ENCODE measurements around the gene NEURL1B. TPM values are rescaled to one million over a fixed set of nuclear protein-coding genes. Genes with fewer than 3 reads are reported as not detected.

Gene NEURL1B
- polyA plus RNA-seq, 1 donor (not counting 4 experiments of a cell fraction or from before 2014, with no cell fraction given), result 0.43 TPM

- Histone ChIP-seq H3K9me1 (ENCODE audit: control insufficient read depth, extremely low read depth, insufficient read depth, low read length) (no peaks in the 10 kb centered on the region), H3K4me2 (ENCODE audit: control insufficient read depth, extremely low read depth, insufficient read depth, low read depth, low read length) (no peak overlapping the region), H3K36me3 (ENCODE audit: control insufficient read depth in 2 of 2, extremely low read depth in 1 of 2, insufficient read depth in 2 of 2, low read length in 2 of 2) (no peaks in the 10 kb centered on the region), H3K4me3 (ENCODE audit: control insufficient read depth in 2 of 3, extremely low read depth in 1 of 3, insufficient read depth in 2 of 3, low read depth in 1 of 3, low read length in 3 of 3) (no peak overlapping the region), H3K9me3 (ENCODE audit: control insufficient read depth, low read depth, low read length) (no peaks in the 10 kb centered on the region), H3K79me2 (ENCODE audit: control insufficient read depth, insufficient read depth, low read length) (no peaks in the 10 kb centered on the region), H3K27ac (ENCODE audit: control insufficient read depth, insufficient read depth, low read length) (no peak overlapping the region), H3K4me1 (ENCODE audit: control insufficient read depth, extremely low read depth, insufficient read depth, low read length) (peaks cover 14% of the 10 kb centered on the region), H3K27me3 (ENCODE audit: control insufficient read depth, extremely low read depth, insufficient read depth, low read length) (peaks cover 5% of the 10 kb centered on the region), H3K9ac (ENCODE audit: control insufficient read depth, extremely low read depth, insufficient read depth, low read length) (no peak overlapping the region), H4K20me1 (ENCODE audit: control insufficient read depth, extremely low read depth, insufficient read depth, low read length) (no peaks in the 10 kb centered on the region), H2AFZ (ENCODE audit: control insufficient read depth, low read length) (no peak overlapping the region)
- TF ChIP-seq EZH2 (IDR thresholded peaks at IDR 0.05; ENCODE audit: low read length), result no peak
- TF ChIP-seq, protein P1, sequence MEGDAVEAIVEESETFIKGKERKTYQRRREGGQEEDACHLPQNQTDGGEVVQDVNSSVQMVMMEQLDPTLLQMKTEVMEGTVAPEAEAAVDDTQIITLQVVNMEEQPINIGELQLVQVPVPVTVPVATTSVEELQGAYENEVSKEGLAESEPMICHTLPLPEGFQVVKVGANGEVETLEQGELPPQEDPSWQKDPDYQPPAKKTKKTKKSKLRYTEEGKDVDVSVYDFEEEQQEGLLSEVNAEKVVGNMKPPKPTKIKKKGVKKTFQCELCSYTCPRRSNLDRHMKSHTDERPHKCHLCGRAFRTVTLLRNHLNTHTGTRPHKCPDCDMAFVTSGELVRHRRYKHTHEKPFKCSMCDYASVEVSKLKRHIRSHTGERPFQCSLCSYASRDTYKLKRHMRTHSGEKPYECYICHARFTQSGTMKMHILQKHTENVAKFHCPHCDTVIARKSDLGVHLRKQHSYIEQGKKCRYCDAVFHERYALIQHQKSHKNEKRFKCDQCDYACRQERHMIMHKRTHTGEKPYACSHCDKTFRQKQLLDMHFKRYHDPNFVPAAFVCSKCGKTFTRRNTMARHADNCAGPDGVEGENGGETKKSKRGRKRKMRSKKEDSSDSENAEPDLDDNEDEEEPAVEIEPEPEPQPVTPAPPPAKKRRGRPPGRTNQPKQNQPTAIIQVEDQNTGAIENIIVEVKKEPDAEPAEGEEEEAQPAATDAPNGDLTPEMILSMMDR (optimal IDR thresholded peaks at IDR 0.05 in 1 of 3, IDR thresholded peaks at IDR 0.05 in 1 of 3, conservative IDR thresholded peaks at IDR 0.05 in 1 of 3; ENCODE audit: extremely low read depth in 1 of 3, insufficient read depth in 2 of 3, low read length in 3 of 3), result no peak
- DNase-seq (ENCODE audit: low read depth, low spot score), result no peak
- no peak for FAIRE-seq
- dilution Hi-C loops (cut with MboI; ENCODE audit: extremely low pct_ligation_motif_present, low sequenced_read_pairs), result no loop called here
Measured at GRCh38 chr5:172715931-172716682, 75.0 kb downstream of the NEURL1B start.

DNA sequence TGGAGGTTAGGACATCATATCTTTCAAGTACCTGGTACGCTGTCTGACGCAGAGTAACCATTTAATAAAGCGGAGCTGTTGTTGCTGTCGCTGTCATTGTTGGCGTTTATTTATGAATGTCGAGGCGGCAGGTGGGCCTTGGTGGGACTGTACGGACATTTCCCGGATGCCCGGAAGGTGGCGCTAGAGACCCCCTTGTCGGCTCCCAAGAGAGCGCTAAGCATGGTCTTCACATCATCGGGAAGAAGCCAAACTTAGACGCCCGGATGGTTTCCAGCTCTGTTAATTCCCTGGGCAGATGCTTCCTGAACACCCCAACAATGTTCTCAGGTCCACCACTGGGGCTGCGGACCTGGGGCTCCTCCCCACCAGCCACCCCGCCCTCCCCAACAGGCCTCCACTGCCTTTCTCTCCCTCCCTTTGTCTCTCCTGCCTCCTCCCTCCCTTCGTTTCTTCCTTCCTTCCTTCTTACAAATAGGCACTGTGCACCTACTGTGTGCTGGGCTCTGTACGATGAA, 75.8 kb downstream of the NEURL1B start:
- Histone ChIP-seq H3K4me1 (ENCODE audit: control insufficient read depth, extremely low read depth, insufficient read depth, low read length) (peaks cover 14% of the 10 kb centered on the region), H3K9ac (ENCODE audit: control insufficient read depth, extremely low read depth, insufficient read depth, low read length) (peak overlapping the region; percentile 41), H3K4me2 (ENCODE audit: control insufficient read depth, extremely low read depth, insufficient read depth, low read depth, low read length) (no peak overlapping the region), H3K79me2 (ENCODE audit: control insufficient read depth, insufficient read depth, low read length) (no peaks in the 10 kb centered on the region), H3K9me1 (ENCODE audit: control insufficient read depth, extremely low read depth, insufficient read depth, low read length) (no peaks in the 10 kb centered on the region), H4K20me1 (ENCODE audit: control insufficient read depth, extremely low read depth, insufficient read depth, low read length) (no peaks in the 10 kb centered on the region), H3K4me3 (ENCODE audit: control insufficient read depth in 2 of 3, extremely low read depth in 1 of 3, insufficient read depth in 2 of 3, low read depth in 1 of 3, low read length in 3 of 3) (no peak overlapping the region), H3K27ac (ENCODE audit: control insufficient read depth, insufficient read depth, low read length) (no peak overlapping the region), H3K36me3 (ENCODE audit: control insufficient read depth in 2 of 2, extremely low read depth in 1 of 2, insufficient read depth in 2 of 2, low read length in 2 of 2) (no peaks in the 10 kb centered on the region), H3K27me3 (ENCODE audit: control insufficient read depth, extremely low read depth, insufficient read depth, low read length) (peaks cover 9% of the 10 kb centered on the region), H2AFZ (ENCODE audit: control insufficient read depth, low read length) (peak overlapping the region; percentile 50), H3K9me3 (ENCODE audit: control insufficient read depth, low read depth, low read length) (no peaks in the 10 kb centered on the region)
- dilution Hi-C loops (cut with MboI; ENCODE audit: extremely low pct_ligation_motif_present, low sequenced_read_pairs), result no loop called here
- peak; percentile 44 for DNase-seq (ENCODE audit: low read depth, low spot score)
- no peak for TF ChIP-seq EZH2 (IDR thresholded peaks at IDR 0.05; ENCODE audit: low read length)
- TF ChIP-seq, protein P1 (optimal IDR thresholded peaks at IDR 0.05 in 1 of 3, IDR thresholded peaks at IDR 0.05 in 1 of 3, conservative IDR thresholded peaks at IDR 0.05 in 1 of 3; ENCODE audit: extremely low read depth in 1 of 3, insufficient read depth in 2 of 3, low read length in 3 of 3), result peak in 2 of 3 experiments; percentile 82 to 89
- peak; percentile 61 for FAIRE-seq

Measured in keratinocyte (primary cell).